ENCODE measurements around the gene PRR12. TPM values are rescaled to one million over a fixed set of nuclear protein-coding genes. Genes with fewer than 3 reads are reported as not detected.

PRR12 gene
- total RNA-seq, 1 donor from 2014 or later: 32.0 TPM

DNA sequence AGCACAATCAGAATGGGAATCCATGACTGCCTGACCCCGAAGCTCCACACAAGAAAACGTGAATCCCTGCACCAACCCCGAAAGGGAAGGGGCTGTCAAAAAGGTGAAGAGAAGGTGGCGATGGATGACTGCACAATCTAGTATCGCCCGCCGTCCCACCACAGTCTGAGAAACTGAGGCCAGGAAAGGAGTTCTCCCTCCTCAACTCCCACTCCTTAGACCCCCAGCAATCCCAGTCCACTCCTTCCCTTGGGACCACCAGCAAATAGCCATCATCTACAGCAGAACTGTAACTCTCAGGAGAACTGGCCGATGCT, 11.1 kb upstream of the PRR12 start:
- peaks cover 20% of the 10 kb centered on the region for H3K36me3 ChIP-seq
- no peak for ATAC-seq
- no peaks in the 10 kb centered on the region for H3K9me3 ChIP-seq
- H3K4me3 ChIP-seq: peak overlapping the region; percentile 70
- TF ChIP-seq, protein P1, sequence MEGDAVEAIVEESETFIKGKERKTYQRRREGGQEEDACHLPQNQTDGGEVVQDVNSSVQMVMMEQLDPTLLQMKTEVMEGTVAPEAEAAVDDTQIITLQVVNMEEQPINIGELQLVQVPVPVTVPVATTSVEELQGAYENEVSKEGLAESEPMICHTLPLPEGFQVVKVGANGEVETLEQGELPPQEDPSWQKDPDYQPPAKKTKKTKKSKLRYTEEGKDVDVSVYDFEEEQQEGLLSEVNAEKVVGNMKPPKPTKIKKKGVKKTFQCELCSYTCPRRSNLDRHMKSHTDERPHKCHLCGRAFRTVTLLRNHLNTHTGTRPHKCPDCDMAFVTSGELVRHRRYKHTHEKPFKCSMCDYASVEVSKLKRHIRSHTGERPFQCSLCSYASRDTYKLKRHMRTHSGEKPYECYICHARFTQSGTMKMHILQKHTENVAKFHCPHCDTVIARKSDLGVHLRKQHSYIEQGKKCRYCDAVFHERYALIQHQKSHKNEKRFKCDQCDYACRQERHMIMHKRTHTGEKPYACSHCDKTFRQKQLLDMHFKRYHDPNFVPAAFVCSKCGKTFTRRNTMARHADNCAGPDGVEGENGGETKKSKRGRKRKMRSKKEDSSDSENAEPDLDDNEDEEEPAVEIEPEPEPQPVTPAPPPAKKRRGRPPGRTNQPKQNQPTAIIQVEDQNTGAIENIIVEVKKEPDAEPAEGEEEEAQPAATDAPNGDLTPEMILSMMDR (IDR thresholded peaks at IDR 0.05): no peak
- intact Hi-C loops (cut with DNase I): no loop called here
- H3K27ac ChIP-seq: peak overlapping the region; percentile 79
- no peak for DNase-seq
- H3K27me3 ChIP-seq (ENCODE audit: low read depth): no peaks in the 10 kb centered on the region
- H3K4me1 ChIP-seq: peaks cover 27% of the 10 kb centered on the region

DNA sequence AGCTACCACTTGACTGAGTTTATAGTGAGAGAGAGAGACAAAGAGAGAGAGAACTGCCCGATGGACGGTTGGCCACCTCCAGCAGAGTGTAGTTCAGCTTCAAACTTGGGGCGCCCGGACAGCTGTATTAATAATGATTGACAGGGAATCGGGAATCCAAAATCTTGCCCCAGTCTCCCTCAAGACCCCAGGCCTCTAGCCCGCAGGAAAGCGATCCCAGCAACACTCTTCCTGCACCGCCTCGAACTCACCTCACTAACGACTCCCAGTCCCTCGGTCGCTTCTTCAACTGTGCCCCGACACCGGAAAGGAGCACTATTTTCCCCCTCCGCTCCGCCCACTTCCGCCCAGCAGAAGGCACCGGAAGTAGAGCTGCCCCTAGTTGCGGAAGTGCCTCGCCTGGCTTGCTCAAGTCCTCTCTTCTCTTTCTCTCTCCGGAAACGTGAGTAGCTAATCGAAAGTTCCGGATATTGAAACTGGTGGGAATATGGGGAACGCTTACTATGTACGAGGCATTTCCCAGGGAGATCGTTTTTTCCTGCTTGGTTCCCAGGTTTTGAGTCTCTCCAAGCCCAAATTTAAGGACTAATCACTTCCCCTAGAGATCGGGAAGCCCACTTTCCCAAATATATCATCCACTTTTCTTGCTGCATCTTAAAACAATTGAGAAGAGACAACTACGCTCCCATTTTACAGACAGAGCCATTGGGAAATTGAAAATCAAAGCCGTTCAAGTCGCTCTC, 10.5 kb upstream of the PRR12 start, which contains the start of gene NOSIP:
Gene NOSIP (minus strand): TSS at position 293 of the 743 bp plus-strand sequence. CDS start 19,865 bp downstream, outside the sequence.
- H3K4me1 ChIP-seq: peaks cover 27% of the 10 kb centered on the region
- peak; percentile 97 to 99 for ATAC-seq
- H3K27ac ChIP-seq: peak within 1 kb of the TSS; percentile 79
- H3K4me3 ChIP-seq: peak within 1 kb of the TSS; percentile 70
- no peaks in the 10 kb centered on the region for H3K9me3 ChIP-seq
- intact Hi-C loops (cut with DNase I): no loop called here
- peaks cover 15% of the 10 kb centered on the region for H3K36me3 ChIP-seq
- H3K27me3 ChIP-seq (ENCODE audit: low read depth): no peaks in the 10 kb centered on the region
- TF ChIP-seq, protein P1 (IDR thresholded peaks at IDR 0.05): no peak
- peak; percentile 95 for DNase-seq

DNA sequence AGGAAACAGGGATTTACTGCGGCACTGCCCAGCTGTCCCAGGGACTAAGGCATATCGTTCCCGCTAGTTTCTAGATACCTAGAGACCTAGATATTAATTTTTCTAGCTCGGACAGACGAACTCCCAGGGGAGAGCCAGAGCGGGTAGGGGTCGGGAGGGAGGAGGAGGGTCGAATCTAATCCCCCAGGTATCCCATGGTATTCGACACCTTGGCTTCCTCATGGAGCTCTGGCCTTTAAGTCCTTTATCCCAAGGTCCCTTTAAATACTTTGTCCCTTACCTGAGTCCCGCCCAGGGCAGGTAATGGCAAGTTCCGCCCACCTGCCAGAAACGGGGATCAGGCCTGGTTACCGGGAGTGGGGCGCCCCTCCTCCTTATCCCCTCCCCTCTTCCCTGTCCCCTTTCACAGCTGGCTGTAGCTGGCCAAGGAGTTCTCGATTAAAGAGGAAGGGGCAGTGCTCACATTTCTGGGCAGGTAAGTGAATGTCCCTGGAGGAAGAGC, 9.9 kb upstream of the PRR12 start, which contains the start of gene PRRG2:
Gene PRRG2 (plus strand): TSS at position 310 of the 502 bp plus-strand sequence. CDS start 1,904 bp downstream, outside the sequence.
- peaks cover 27% of the 10 kb centered on the region for H3K4me1 ChIP-seq
- intact Hi-C loops (cut with DNase I): no loop called here
- peak; percentile 76 to 89 for ATAC-seq
- H3K9me3 ChIP-seq: no peaks in the 10 kb centered on the region
- H3K27ac ChIP-seq: peak within 1 kb of the TSS; percentile 79
- H3K36me3 ChIP-seq: peaks cover 9% of the 10 kb centered on the region
- peak within 1 kb of the TSS; percentile 70 for H3K4me3 ChIP-seq
- TF ChIP-seq, protein P1 (IDR thresholded peaks at IDR 0.05): no peak
- no peaks in the 10 kb centered on the region for H3K27me3 ChIP-seq (ENCODE audit: low read depth)
- DNase-seq: peak; percentile 60

DNA sequence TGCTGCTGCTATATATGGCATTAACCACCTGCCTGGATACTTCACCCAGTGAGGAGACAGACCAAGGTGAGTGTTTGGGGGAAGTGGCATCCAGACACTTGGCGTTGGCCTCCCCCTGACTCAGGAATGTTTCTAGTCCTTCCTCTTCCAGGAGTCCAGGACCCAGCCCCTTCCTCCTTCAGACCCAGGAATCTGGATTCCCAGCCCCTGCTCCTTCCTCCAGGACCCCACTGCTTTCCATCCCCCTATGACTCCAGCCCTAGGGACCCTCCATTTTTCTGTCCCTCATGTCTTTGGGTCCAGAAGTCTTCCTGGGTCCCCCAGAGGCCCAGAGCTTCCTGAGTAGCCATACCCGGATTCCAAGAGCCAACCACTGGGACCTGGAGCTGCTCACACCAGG, 7.7 kb upstream of the PRR12 start:
- no peaks in the 10 kb centered on the region for H3K36me3 ChIP-seq
- DNase-seq (no peak), ATAC-seq (no peak)
- no peaks in the 10 kb centered on the region for H3K27me3 ChIP-seq (ENCODE audit: low read depth)
- H3K27ac ChIP-seq: no peak overlapping the region
- peaks cover 27% of the 10 kb centered on the region for H3K4me1 ChIP-seq
- TF ChIP-seq, protein P1 (IDR thresholded peaks at IDR 0.05): no peak
- H3K9me3 ChIP-seq: no peaks in the 10 kb centered on the region
- H3K4me3 ChIP-seq: no peak overlapping the region
- intact Hi-C loops (cut with DNase I): no loop called here

DNA sequence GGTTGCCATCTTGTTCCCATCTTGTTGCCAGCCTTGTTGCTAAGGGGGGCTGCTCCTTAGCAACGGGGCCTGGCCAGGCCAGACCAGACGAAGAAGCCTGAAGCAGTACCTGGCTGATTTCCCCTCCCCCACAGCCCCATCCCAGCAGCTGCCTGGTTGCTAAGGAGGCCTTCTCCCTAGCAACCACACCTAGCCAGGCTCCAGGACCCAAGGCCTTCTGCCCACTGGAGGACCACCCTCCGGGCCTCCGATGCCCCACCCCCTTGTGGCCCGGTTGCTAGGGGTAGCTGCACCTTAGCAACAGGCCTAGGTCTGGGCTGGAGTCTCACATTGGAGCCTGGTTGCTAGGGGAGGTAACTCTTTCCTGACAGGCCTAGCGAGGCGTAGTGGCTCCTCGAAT, 6.0 kb upstream of the PRR12 start:
- Histone ChIP-seq H3K4me1 (peaks cover 10% of the 10 kb centered on the region), H3K9me3 (no peaks in the 10 kb centered on the region), H3K27me3 (ENCODE audit: low read depth) (no peaks in the 10 kb centered on the region), H3K36me3 (no peaks in the 10 kb centered on the region), H3K4me3 (no peak overlapping the region), H3K27ac (no peak overlapping the region)
- DNase-seq: no peak
- TF ChIP-seq, protein P1 (IDR thresholded peaks at IDR 0.05): no peak
- no peak for ATAC-seq
- intact Hi-C loops (cut with DNase I): no loop called here
